SK-N-SH (cell line): ENCODE results near the gene LYRM2.

Experiments used
- CTCF ChIP-seq: fragments of 200-600 bp; sonication (generic); IDR thresholded peaks from 2 replicates; pipeline ENCODE4 v1.6.1; 2017; ENCODE audit warnings: antibody characterized with exemption, mild to moderate bottlenecking, moderate library complexity
- JUND ChIP-seq: IDR thresholded peaks from 2 replicates; pipeline ENCODE4 v1.4.0; 2012
- MAX ChIP-seq: IDR thresholded peaks from 2 replicates; pipeline ENCODE4 v1.4.0; 2012; ENCODE audit warnings: low read depth
- RCOR1 ChIP-seq: fragments of 150-350 bp; IDR thresholded peaks from 2 replicates; pipeline ENCODE4 v1.6.1; 2017; ENCODE audit warnings: antibody characterized with exemption, low read length
- YY1 ChIP-seq: IDR thresholded peaks from 2 replicates; pipeline ENCODE4 v1.4.0; 2012; ENCODE audit warnings: low read depth, mild to moderate bottlenecking

- TF ChIP-seq CTCF (no peak), YY1 (no peak), JUND (no peak), MAX (no peak), RCOR1 (no peak)
These were observed 2.3 kb upstream of the LYRM2 start for GRCh38 chr6:89640804-89641203.
